MCF 10A (cell line): ENCODE data around the gene TMEM30A. TPM values are rescaled to one million over a fixed set of nuclear protein-coding genes. Genes with fewer than 3 reads are reported as not detected.

Experiments
- BruUV-seq: library from RNA; stranded (reverse); fragments of 400-500 nt; replicated peaks from 2 replicates; lab custom pipeline; 2021; lab: Mats Ljungman, UMichigan
- CTCF ChIA-PET: fragments of 300-600 bp; sonication (Branson Sonifier 250); formaldehyde crosslinking; extraction: SDS; loops from one replicate; lab custom pipeline; 2021; ENCODE audit warnings: antibody characterized with exemption, inconsistent platforms; lab: Yijun Ruan, JAX
- POLR2A ChIA-PET: fragments of 300-600, 350-650 bp; sonication (Branson Sonifier 250); formaldehyde crosslinking; extraction: SDS; loops from one replicate; lab custom pipeline; 2020; ENCODE audit warnings: antibody characterized with exemption, inconsistent platforms; lab: Yijun Ruan, JAX
- DNase-seq: peaks from one replicate; pipeline ENCODE4 v3.0.0-alpha.2; 2018; ENCODE audit not compliant: unreplicated experiment
- H3K27ac Mint-ChIP-seq: one replicate; pipeline ENCODE4 v1.8.0; 2022; ENCODE audit warnings: mild to moderate bottlenecking, low read depth, mixed read lengths; ENCODE audit not compliant: unreplicated experiment
- H3K27me3 Mint-ChIP-seq: one replicate; pipeline ENCODE4 v1.8.0; 2022; ENCODE audit warnings: mixed read lengths; ENCODE audit not compliant: insufficient read depth, unreplicated experiment
- H3K36me3 Mint-ChIP-seq: one replicate; pipeline ENCODE4 v1.8.0; 2022; ENCODE audit warnings: mild to moderate bottlenecking, moderate library complexity, mixed read lengths; ENCODE audit not compliant: insufficient read depth, unreplicated experiment
- H3K4me1 Mint-ChIP-seq: one replicate; pipeline ENCODE4 v1.8.0; 2022; ENCODE audit warnings: mixed read lengths; ENCODE audit not compliant: insufficient read depth, unreplicated experiment
- H3K4me3 Mint-ChIP-seq: one replicate; pipeline ENCODE4 v1.8.0; 2022; ENCODE audit warnings: mild to moderate bottlenecking, moderate library complexity, mixed read lengths; ENCODE audit not compliant: unreplicated experiment
- H3K9me3 Mint-ChIP-seq: one replicate; pipeline ENCODE4 v1.8.0; 2022; ENCODE audit warnings: mixed read lengths; ENCODE audit not compliant: unreplicated experiment
- CTCF ChIP-seq: fragments of 200-600 bp; IDR thresholded peaks from one replicate; pipeline ENCODE4 v1.8.0; 2022; ENCODE audit warnings: antibody characterized with exemption, mild to moderate bottlenecking; ENCODE audit not compliant: unreplicated experiment
- intact Hi-C: fragments of 100-400 bp; cut with micrococcal nuclease; formaldehyde crosslinking; loops from 2 replicates; pipeline ENCODE4 v1.14.1; 2022
- total RNA-seq: library from RNA; stranded (reverse); gene quantifications from 2 replicates; pipeline ENCODE4 v1.2.3, GENCODE V29; 2022

TMEM30A gene
- total RNA-seq, 1 experiment from 2014 or later = 53.7 TPM

GRCh38 chr6:75233092-75233615, 51.4 kb downstream of the TMEM30A start:
- Mint-ChIP-seq H3K9me3 (no peaks in the 10 kb centered on the region), H3K4me1 (no peaks in the 10 kb centered on the region), H3K27ac (no peak overlapping the region), H3K4me3 (no peak overlapping the region), H3K36me3 (peaks cover 19% of the 10 kb centered on the region), H3K27me3 (no peaks in the 10 kb centered on the region)
- no peak for DNase-seq
- intact Hi-C loops = no loop called here
- ChIA-PET CTCF (interaction anchor here (2.3 to 3.0 kb wide), 2 partner anchors 23 to 1496 kb away, joined by 10 to 31 read pairs; no protein-coding TSS in a partner anchor), POLR2A (interaction anchor here (0.6 to 4.6 kb wide), 4 partner anchors 10 to 309 kb away, joined by 3 to 23 read pairs (median 3); partner anchors contain the start of gene COX7A2)
- no peak for TF ChIP-seq CTCF
- BruUV-seq = no TSS peak

GRCh38 chr6:75230484-75231325, 53.9 kb downstream of the TMEM30A start:
- CTCF ChIA-PET = interaction anchor here (0.6 to 3.0 kb wide), 12 partner anchors 10 to 1698 kb away, joined by 3 to 31 read pairs (median 4); no protein-coding TSS in a partner anchor
- Mint-ChIP-seq H3K9me3 (peaks cover 9% of the 10 kb centered on the region), H3K4me1 (no peaks in the 10 kb centered on the region), H3K36me3 (no peaks in the 10 kb centered on the region), H3K27ac (no peak overlapping the region), H3K27me3 (no peaks in the 10 kb centered on the region), H3K4me3 (no peak overlapping the region)
- no TSS peak for BruUV-seq
- POLR2A ChIA-PET = interaction anchor here (1.0 to 1.2 kb wide), 2 partner anchors 10 to 13 kb away, joined by 3 to 4 read pairs; partner anchors contain the start of gene COX7A2
- intact Hi-C loops = loop anchor here (1.0 kb wide), 1 partner anchor 19 kb away; no protein-coding TSS in a partner anchor
- TF ChIP-seq CTCF = peak; percentile 66
- peak; percentile 67 for DNase-seq

GRCh38 chr6:75224303-75224926, 60.2 kb downstream of the TMEM30A start:
- Mint-ChIP-seq H3K9me3 (peaks cover 9% of the 10 kb centered on the region), H3K36me3 (peaks cover 4% of the 10 kb centered on the region), H3K27me3 (no peaks in the 10 kb centered on the region), H3K27ac (no peak overlapping the region), H3K4me1 (no peaks in the 10 kb centered on the region), H3K4me3 (no peak overlapping the region)
- ChIA-PET CTCF (interaction anchor here (0.7 to 3.9 kb wide), 4 partner anchors 14 to 815 kb away, joined by 3 to 46 read pairs (median 4); no protein-coding TSS in a partner anchor), POLR2A (no interaction called here)
- TF ChIP-seq CTCF = no peak
- DNase-seq = no peak
- intact Hi-C loops = no loop called here
- no TSS peak for BruUV-seq
